Activated T-helper 17 cell treated with anti-CD3 and anti-CD28 coated beads, Interleukin-2, amount 50 U/mL, for 72 hours (primary cell): ENCODE results near the gene TMEM30A. TPM values are rescaled to one million over a fixed set of nuclear protein-coding genes. Genes with fewer than 3 reads are reported as not detected.
A peak's percentile ranks its signal among the peaks of the same experiment; 100 is the strongest.

ENCODE experiments used
- ATAC-seq: fragments of 150-1000 bp; cut with Tn5 transposase; replicated peaks from 2 replicates; pipeline ENCODE4 v1.10.0; 2021; ENCODE audit warnings: mild to moderate bottlenecking, moderate library complexity
- H3K27ac Mint-ChIP-seq: one replicate; pipeline ENCODE4 v1.8.0; 2022; ENCODE audit warnings: mixed read lengths
- H3K27me3 Mint-ChIP-seq: one replicate; pipeline ENCODE4 v1.8.0; 2022; ENCODE audit warnings: mixed read lengths
- H3K36me3 Mint-ChIP-seq: one replicate; pipeline ENCODE4 v1.8.0; 2022; ENCODE audit warnings: low read depth, mild to moderate bottlenecking, mixed read lengths
- H3K4me1 Mint-ChIP-seq: one replicate; pipeline ENCODE4 v1.8.0; 2022; ENCODE audit warnings: mixed read lengths
- H3K4me3 Mint-ChIP-seq: one replicate; pipeline ENCODE4 v1.8.0; 2022; ENCODE audit warnings: mild to moderate bottlenecking, mixed read lengths
- H3K9me3 Mint-ChIP-seq: one replicate; pipeline ENCODE4 v1.8.0; 2022; ENCODE audit warnings: mixed read lengths
- total RNA-seq, 2 donors: library from RNA; stranded (reverse); gene quantifications; one replicate each; pipeline ENCODE4 v1.2.3, GENCODE V29; 2022

Gene TMEM30A
- total RNA-seq, 2 donors from 2014 or later = 81.7 to 115 TPM

- H3K27ac Mint-ChIP-seq = no peak overlapping the region
- no peak for ATAC-seq
These were observed 60.2 kb downstream of the TMEM30A start for GRCh38 chr6:75224303-75224926.

GRCh38 chr6:75223428-75223827 is 61.2 kb downstream of the TMEM30A start:
- no peaks in the 10 kb centered on the region for H3K36me3 Mint-ChIP-seq
- no peaks in the 10 kb centered on the region for H3K4me1 Mint-ChIP-seq
- no peak overlapping the region for H3K4me3 Mint-ChIP-seq
- peaks cover 18% of the 10 kb centered on the region for H3K27me3 Mint-ChIP-seq
- no peak for ATAC-seq
- no peak overlapping the region for H3K27ac Mint-ChIP-seq
- H3K9me3 Mint-ChIP-seq = no peaks in the 10 kb centered on the region

More at GRCh38 chr6:75224303-75224926, 60.2 kb downstream of the TMEM30A start:
- Mint-ChIP-seq H3K4me1 (no peaks in the 10 kb centered on the region), H3K4me3 (no peak overlapping the region), H3K9me3 (no peaks in the 10 kb centered on the region), H3K36me3 (no peaks in the 10 kb centered on the region), H3K27me3 (peaks cover 14% of the 10 kb centered on the region)

- Mint-ChIP-seq H3K27me3 (peaks cover 23% of the 10 kb centered on the region), H3K4me3 (no peak overlapping the region), H3K27ac (no peak overlapping the region), H3K36me3 (no peaks in the 10 kb centered on the region), H3K4me1 (peaks cover 3% of the 10 kb centered on the region), H3K9me3 (no peaks in the 10 kb centered on the region)
- ATAC-seq = no peak
These were observed 62.3 kb downstream of the TMEM30A start for GRCh38 chr6:75222261-75222660.

- Mint-ChIP-seq H3K27ac (no peak overlapping the region), H3K27me3 (peaks cover 30% of the 10 kb centered on the region), H3K9me3 (no peaks in the 10 kb centered on the region), H3K36me3 (no peaks in the 10 kb centered on the region), H3K4me1 (peaks cover 5% of the 10 kb centered on the region), H3K4me3 (no peak overlapping the region)
- ATAC-seq = no peak
These were observed 63.5 kb downstream of the TMEM30A start for GRCh38 chr6:75221116-75221515.

GRCh38 chr6:75220357-75220756 is 64.2 kb downstream of the TMEM30A start:
- H3K27ac Mint-ChIP-seq = no peak overlapping the region
- no peak for ATAC-seq
- H3K27me3 Mint-ChIP-seq = peaks cover 30% of the 10 kb centered on the region
- no peak overlapping the region for H3K4me3 Mint-ChIP-seq
- no peaks in the 10 kb centered on the region for H3K36me3 Mint-ChIP-seq
- peaks cover 5% of the 10 kb centered on the region for H3K4me1 Mint-ChIP-seq
- no peaks in the 10 kb centered on the region for H3K9me3 Mint-ChIP-seq

GRCh38 chr6:75219263-75219662 is 65.3 kb downstream of the TMEM30A start:
- Mint-ChIP-seq H3K36me3 (no peaks in the 10 kb centered on the region), H3K4me1 (peaks cover 5% of the 10 kb centered on the region), H3K27ac (no peak overlapping the region), H3K27me3 (peaks cover 29% of the 10 kb centered on the region), H3K4me3 (no peak overlapping the region), H3K9me3 (no peaks in the 10 kb centered on the region)
- ATAC-seq = no peak

- Mint-ChIP-seq H3K36me3 (no peaks in the 10 kb centered on the region), H3K4me3 (peak overlapping the region; percentile 33), H3K27ac (peak overlapping the region; percentile 35), H3K9me3 (no peaks in the 10 kb centered on the region), H3K27me3 (peaks cover 25% of the 10 kb centered on the region), H3K4me1 (peaks cover 5% of the 10 kb centered on the region)
- peak; percentile 73 for ATAC-seq
These were observed 67.4 kb downstream of the TMEM30A start for GRCh38 chr6:75217193-75217592.

- H3K9me3 Mint-ChIP-seq = no peaks in the 10 kb centered on the region
- H3K27me3 Mint-ChIP-seq = peaks cover 34% of the 10 kb centered on the region
- no peak for ATAC-seq
- H3K36me3 Mint-ChIP-seq = no peaks in the 10 kb centered on the region
- no peak overlapping the region for H3K4me3 Mint-ChIP-seq
- peaks cover 5% of the 10 kb centered on the region for H3K4me1 Mint-ChIP-seq
- H3K27ac Mint-ChIP-seq = no peak overlapping the region
These were observed 69.3 kb downstream of the TMEM30A start for GRCh38 chr6:75215291-75215690.

GRCh38 chr6:75213732-75214131 is 70.9 kb downstream of the TMEM30A start:
- Mint-ChIP-seq H3K36me3 (no peaks in the 10 kb centered on the region), H3K27ac (no peak overlapping the region), H3K9me3 (no peaks in the 10 kb centered on the region), H3K4me3 (no peak overlapping the region), H3K27me3 (peaks cover 34% of the 10 kb centered on the region), H3K4me1 (peaks cover 10% of the 10 kb centered on the region)
- ATAC-seq = no peak

GRCh38 chr6:75213112-75213511 is 71.5 kb downstream of the TMEM30A start:
- H3K27ac Mint-ChIP-seq = no peak overlapping the region
- H3K4me3 Mint-ChIP-seq = no peak overlapping the region
- H3K9me3 Mint-ChIP-seq = no peaks in the 10 kb centered on the region
- no peak for ATAC-seq
- peaks cover 13% of the 10 kb centered on the region for H3K4me1 Mint-ChIP-seq
- H3K36me3 Mint-ChIP-seq = no peaks in the 10 kb centered on the region
- peaks cover 39% of the 10 kb centered on the region for H3K27me3 Mint-ChIP-seq

- Mint-ChIP-seq H3K27ac (no peak overlapping the region), H3K36me3 (no peaks in the 10 kb centered on the region), H3K27me3 (peaks cover 41% of the 10 kb centered on the region), H3K9me3 (no peaks in the 10 kb centered on the region), H3K4me3 (no peak overlapping the region), H3K4me1 (peaks cover 16% of the 10 kb centered on the region)
- ATAC-seq = no peak
These were observed 72.5 kb downstream of the TMEM30A start for GRCh38 chr6:75211920-75212590.

- Mint-ChIP-seq H3K4me3 (no peak overlapping the region), H3K27ac (no peak overlapping the region), H3K27me3 (peaks cover 45% of the 10 kb centered on the region), H3K9me3 (no peaks in the 10 kb centered on the region), H3K4me1 (peaks cover 18% of the 10 kb centered on the region), H3K36me3 (no peaks in the 10 kb centered on the region)
- peak; percentile 37 for ATAC-seq
These were observed 73.5 kb downstream of the TMEM30A start for GRCh38 chr6:75210885-75211739.

- H3K9me3 Mint-ChIP-seq = no peaks in the 10 kb centered on the region
- peaks cover 6% of the 10 kb centered on the region for H3K36me3 Mint-ChIP-seq
- peaks cover 58% of the 10 kb centered on the region for H3K27me3 Mint-ChIP-seq
- H3K4me1 Mint-ChIP-seq = peaks cover 25% of the 10 kb centered on the region
- no peak overlapping the region for H3K27ac Mint-ChIP-seq
- ATAC-seq = no peak
- H3K4me3 Mint-ChIP-seq = peak overlapping the region; percentile 75
These were observed 75.3 kb downstream of the TMEM30A start for GRCh38 chr6:75209184-75209723.

- peaks cover 25% of the 10 kb centered on the region for H3K4me1 Mint-ChIP-seq
- no peaks in the 10 kb centered on the region for H3K9me3 Mint-ChIP-seq
- H3K4me3 Mint-ChIP-seq = peak overlapping the region; percentile 75
- H3K36me3 Mint-ChIP-seq = peaks cover 6% of the 10 kb centered on the region
- peak; percentile 83 for ATAC-seq
- H3K27ac Mint-ChIP-seq = no peak overlapping the region
- H3K27me3 Mint-ChIP-seq = peaks cover 65% of the 10 kb centered on the region
These were observed 76.1 kb downstream of the TMEM30A start for GRCh38 chr6:75208298-75209183.
